HepG2 (cell line): ENCODE results near the gene ARIH1. TPM values are rescaled to one million over a fixed set of nuclear protein-coding genes. Genes with fewer than 3 reads are reported as not detected.

Source experiments
- ATAC-seq: fragments of 200-7000 bp; cut with Tn5 transposase; 3 replicates; pipeline ENCODE4 v1.9.1; 2020; ENCODE audit warnings: mild to moderate bottlenecking, moderate library complexity
- BruUV-seq: library from RNA; stranded (reverse); fragments of 400-500 nt; replicated peaks from 2 replicates; lab custom pipeline; 2021; lab: Mats Ljungman, UMichigan
- CTCF ChIA-PET: fragments of 300-600 bp; formaldehyde crosslinking; extraction: SDS; loops from one replicate; lab custom pipeline; 2021; ENCODE audit warnings: low total read pairs, inconsistent platforms, low intra/inter-chr PET ratio; lab: Yijun Ruan, JAX
- POLR2A ChIA-PET: fragments of 350-600 bp; sonication (Branson Sonifier 250); formaldehyde crosslinking; loops from one replicate; lab custom pipeline; 2020; ENCODE audit warnings: antibody characterized with exemption, inconsistent platforms; lab: Yijun Ruan, JAX
- DNase-seq: peaks from one replicate; pipeline ENCODE4 v3.0.0-alpha.2; 2015; ENCODE audit warnings: low spot score
- FAIRE-seq: peaks from 3 replicates; lab custom pipeline; 2011; peaks lifted over from hg19 to GRCh38; lab: Jason Lieb, UNC
- H2AFZ ChIP-seq: one replicate; pipeline ENCODE4 v1.6.1; 2011; ENCODE audit warnings: low read length, inconsistent platforms
- H3K27ac ChIP-seq: fragments of 300-600 bp; 3 replicates; pipeline ENCODE4 v1.8.0; 2011; ENCODE audit warnings: mixed run types, mild to moderate bottlenecking, mixed read lengths, low read length, inconsistent platforms; ENCODE audit not compliant: insufficient read depth; ENCODE audit errors: extremely low read length
- H3K27me3 ChIP-seq, 2 experiments: fragments of 200-600 bp in 1 of 2; 2 replicates in 1 of 2; 3 replicates in 1 of 2; pipeline versions ENCODE4 v1.6.0 to v1.8.0; 2011; ENCODE audit warnings: low read length in 2 of 2, mild to moderate bottlenecking in 2 of 2, moderate library complexity in 2 of 2, inconsistent platforms in 1 of 2; ENCODE audit not compliant: insufficient read depth in 2 of 2, control insufficient read depth in 1 of 2
- H3K36me3 ChIP-seq, 2 experiments: fragments of 200-600 bp in 1 of 2; replicated peaks in 1 of 2; 2 replicates in 1 of 2; 3 replicates in 1 of 2; pipeline versions ENCODE4 v1.5.1 to v1.8.0; 2011; ENCODE audit warnings: low read length in 2 of 2, inconsistent platforms in 1 of 2; ENCODE audit not compliant: insufficient read depth in 2 of 2, control insufficient read depth in 1 of 2
- H3K4me1 ChIP-seq: 2 replicates; pipeline ENCODE4 v1.5.1; 2012; ENCODE audit warnings: low read length, inconsistent platforms; ENCODE audit not compliant: insufficient read depth
- H3K4me2 ChIP-seq: 2 replicates; pipeline ENCODE4 v1.6.0; 2011; ENCODE audit warnings: low read depth, low read length, inconsistent platforms
- H3K4me3 ChIP-seq, 3 experiments: fragments of 200-600 bp in 1 of 3; sonication (generic), shearing (Covaris generic) in 1 of 3; replicated peaks in 1 of 3; 2 replicates each; pipeline ENCODE4 v1.5.1; 2011 to 2016; ENCODE audit warnings: low read length in 3 of 3, inconsistent platforms in 2 of 3, low read depth in 2 of 3, mild to moderate bottlenecking in 2 of 3, control low read depth in 1 of 3, mixed read lengths in 1 of 3; ENCODE audit not compliant: insufficient read depth in 1 of 3
- H3K79me2 ChIP-seq: one replicate; pipeline ENCODE4 v1.6.1; 2011; ENCODE audit warnings: low read length, inconsistent platforms; ENCODE audit not compliant: insufficient read depth
- H3K9ac ChIP-seq: 2 replicates; pipeline ENCODE4 v1.6.0; 2011; ENCODE audit warnings: mild to moderate bottlenecking, low read depth, low read length, inconsistent platforms; ENCODE audit not compliant: insufficient read depth
- H3K9me3 ChIP-seq: 2 replicates; pipeline ENCODE4 v1.5.1; 2012; ENCODE audit warnings: mild to moderate bottlenecking, low read length
- H4K20me1 ChIP-seq: 2 replicates; pipeline ENCODE4 v1.6.0; 2011; ENCODE audit warnings: inconsistent platforms, mild to moderate bottlenecking, low read length, moderate library complexity; ENCODE audit not compliant: insufficient read depth
- CEBPB ChIP-seq: IDR thresholded peaks from 2 replicates; pipeline ENCODE4 v1.6.1; 2011; ENCODE audit warnings: low read depth, low read length, improper control_type of control experiment, borderline replicate concordance
- IKZF5 ChIP-seq: IDR thresholded peaks from 2 replicates; pipeline ENCODE4 v1.6.1; 2018; ENCODE audit warnings: missing genetic modification reagents, mild to moderate bottlenecking, missing compliant biosample characterization
- SKI ChIP-seq: fragments of 450-650 bp; IDR thresholded peaks from one replicate; pipeline ENCODE4 v1.6.1; 2018; ENCODE audit warnings: mild to moderate bottlenecking; ENCODE audit not compliant: partially characterized antibody
- THAP11 ChIP-seq: IDR thresholded peaks from 2 replicates; pipeline ENCODE4 v1.6.1; 2016; ENCODE audit warnings: missing biosample characterization, missing genetic modification reagents
- ZBTB44 ChIP-seq: sonication (generic); formaldehyde crosslinking; IDR thresholded peaks from 2 replicates; pipeline ENCODE4 v1.4.0; 2020; ENCODE audit warnings: missing genetic modification reagents
- ZNF251 ChIP-seq: sonication (generic); formaldehyde crosslinking; IDR thresholded peaks from 2 replicates; pipeline ENCODE4 v1.9.0; 2021; ENCODE audit warnings: mild to moderate bottlenecking, missing genetic modification reagents
- ZNF30 ChIP-seq: sonication (generic); formaldehyde crosslinking; IDR thresholded peaks from 2 replicates; pipeline ENCODE4 v1.5.0; 2020; ENCODE audit warnings: mild to moderate bottlenecking, missing genetic modification reagents
- ZSCAN31 ChIP-seq: sonication (generic); formaldehyde crosslinking; IDR thresholded peaks from 2 replicates; pipeline ENCODE4 v1.5.0; 2020; ENCODE audit warnings: low read depth, mild to moderate bottlenecking, missing genetic modification reagents
- WGBS: methylation state at CpG from one replicate; pipeline ENCODE4 v1.1.6; 2017; ENCODE audit warnings: low lambda C conversion rate; 5-methylcytosine and 5-hydroxymethylcytosine counted together
- in situ Hi-C: cut with HindIII; loops from 2 replicates; pipeline ENCODE4 v1.10.0; 2017; ENCODE audit warnings: low pct_unique_long_range_greater_than_20kb; ENCODE audit not compliant: extremely low pct_ligation_motif_present
- intact Hi-C: fragments of 100-400 bp; cut with micrococcal nuclease; formaldehyde crosslinking; loops from one replicate; pipeline ENCODE4 v1.10.0; 2022; ENCODE audit not compliant: unreplicated experiment
- polyA plus RNA-seq, 8 experiments: library from polyadenylated mRNA; depleted of rRNA in 3 of 8; stranded (reverse) in 7 of 8; unstranded in 1 of 8; fragments of >200 nt; fragmentation: Illumina TruSeq in 4 of 8; extraction: Trizol in 4 of 8; gene quantifications; 2 replicates each; pipeline versions ENCODE4 v1.2.1 to v1.2.3, GENCODE V29; 2011 to 2016; ENCODE audit warnings: low read depth in 4 of 8, missing spikeins in 1 of 8, mixed read lengths in 1 of 8; ENCODE audit not compliant: insufficient read depth in 1 of 8
- total RNA-seq, 5 experiments: library from RNA; depleted of rRNA; stranded (reverse); fragments of >200 nt; fragmentation: Illumina TruSeq; extraction: Trizol; gene quantifications; 2 replicates each; pipeline ENCODE4 v1.2.3, GENCODE V29; 2016; ENCODE audit warnings: low read depth in 1 of 5

ARIH1 gene
- total and polyA plus RNA-seq, 2 of the 13 experiments (the other 11 are each of a cell fraction or from before 2014, with no cell fraction given): 38.8 to 59.8 TPM

- no peak overlapping the region for H3K4me2 ChIP-seq
- ChIA-PET CTCF (no interaction called here), POLR2A (interaction anchor here (3.4 kb wide), 1 partner anchor 10 kb away, joined by 10 read pairs; the partner anchor contains the start of gene ARIH1)
- H3K9ac ChIP-seq: no peak overlapping the region
- H3K27me3 ChIP-seq: no peaks in the 10 kb centered on the region
- H3K27ac ChIP-seq: no peak overlapping the region
- FAIRE-seq (no peak), DNase-seq (no peak), ATAC-seq (no peak)
- no peak overlapping the region for H3K4me3 ChIP-seq
- no peaks in the 10 kb centered on the region for H3K4me1 ChIP-seq
- no peak for TF ChIP-seq IKZF5 (CRISPR knock-in tag)
- TF ChIP-seq CEBPB: peak; percentile 78
- no peak for TF ChIP-seq ZNF251 (CRISPR knock-in tag)
- H2AFZ ChIP-seq: no peak overlapping the region
- no peaks in the 10 kb centered on the region for H3K36me3 ChIP-seq
- intact Hi-C loops (no loop called here), in situ Hi-C loops (no loop called here)
- H3K79me2 ChIP-seq: no peaks in the 10 kb centered on the region
- BruUV-seq: no TSS peak
- H3K9me3 ChIP-seq: no peaks in the 10 kb centered on the region
- H4K20me1 ChIP-seq: no peaks in the 10 kb centered on the region
- WGBS: 91% methylated on average over 2 of the region's 2 CpGs
Measured at GRCh38 chr15:72463702-72464101, 10.4 kb upstream of the ARIH1 start.

GRCh38 chr15:72464251-72464650 lies 9.9 kb upstream of the ARIH1 start:
- ChIA-PET POLR2A (interaction anchor here (3.4 kb wide), 1 partner anchor 9 kb away, joined by 10 read pairs; the partner anchor contains the start of gene ARIH1), CTCF (no interaction called here)
- no peaks in the 10 kb centered on the region for H3K36me3 ChIP-seq
- DNase-seq (no peak), ATAC-seq (no peak), FAIRE-seq (no peak)
- no peak overlapping the region for H2AFZ ChIP-seq
- intact Hi-C loops: no loop called here
- H3K4me2 ChIP-seq: no peak overlapping the region
- TF ChIP-seq ZNF30 (CRISPR knock-in tag) (no peak), ZSCAN31 (CRISPR knock-in tag) (no peak), SKI (no peak), ZBTB44 (CRISPR knock-in tag) (no peak), THAP11 (no peak)
- no peaks in the 10 kb centered on the region for H3K9me3 ChIP-seq
- H3K79me2 ChIP-seq: no peaks in the 10 kb centered on the region
- no TSS peak for BruUV-seq
- H3K4me1 ChIP-seq: no peaks in the 10 kb centered on the region
- no peak overlapping the region for H3K27ac ChIP-seq
- 96% methylated on average over 7 of the region's 7 CpGs for WGBS
- H4K20me1 ChIP-seq: no peaks in the 10 kb centered on the region
- H3K4me3 ChIP-seq: no peak overlapping the region
- H3K27me3 ChIP-seq: no peaks in the 10 kb centered on the region
- no peak overlapping the region for H3K9ac ChIP-seq
- in situ Hi-C loops: no loop called here
